Measurements from ENCODE around the gene PROSER2. TPM values are rescaled to one million over a fixed set of nuclear protein-coding genes. Genes with fewer than 3 reads are reported as not detected.

The PROSER2 gene
- total and polyA plus RNA-seq, 2 donors (not counting 1 experiment from before 2014, with no cell fraction given): 0.07 TPM; not detected in 1

GRCh38 chr10:11824825-11825224 is 1.7 kb downstream of the PROSER2 start:
- Histone ChIP-seq H3K79me2 (ENCODE audit: control insufficient read depth, insufficient read depth, low read length) (no peaks in the 10 kb centered on the region), H2AFZ (ENCODE audit: insufficient read depth, low read depth, low read length, poor library complexity, severe bottlenecking) (no peak overlapping the region), H3K4me1 (ENCODE audit: control insufficient read depth in 2 of 2, insufficient read depth in 2 of 2, low read length in 2 of 2) (peaks cover 4 to 7% of the 10 kb centered on the region in 2 donors), H3K4me2 (replicated peaks; ENCODE audit: low read depth, low read length, poor library complexity, severe bottlenecking) (no peak overlapping the region), H3K9ac (ENCODE audit: low read length) (no peak overlapping the region), H3K36me3 (replicated peaks in 1 of 2; ENCODE audit: control extremely low read depth in 1 of 2, control insufficient read depth in 1 of 2, extremely low read depth in 1 of 2, insufficient read depth in 2 of 2, low read length in 1 of 2) (no peaks in the 10 kb centered on the region), H3K27ac (ENCODE audit: low read length in 2 of 2) (no peak overlapping the region), H3K4me3 (ENCODE audit: control extremely low read depth in 1 of 5, extremely low read depth in 1 of 5, insufficient read depth in 1 of 5, low read depth in 2 of 5, low read length in 4 of 5) (no peak overlapping the region), H4K20me1 (ENCODE audit: control insufficient read depth, insufficient read depth, low read length, poor library complexity, severe bottlenecking) (no peaks in the 10 kb centered on the region), H3K9me3 (ENCODE audit: control extremely low read depth in 1 of 3, control insufficient read depth in 2 of 3, insufficient read depth in 1 of 3, low read length in 2 of 3) (no peaks in the 10 kb centered on the region), H3K27me3 (replicated peaks in 1 of 4; ENCODE audit: control extremely low read depth in 1 of 4, control insufficient read depth in 3 of 4, insufficient read depth in 4 of 4, low read length in 3 of 4) (peaks cover 0 to 15% (median 9%) of the 10 kb centered on the region in 4 experiments)
- no peak for TF ChIP-seq EZH2 (IDR thresholded peaks at IDR 0.05; ENCODE audit: borderline replicate concordance, insufficient read depth, low read depth, low read length, poor library complexity, severe bottlenecking)
- no peak for TF ChIP-seq CTCF (IDR thresholded peaks at IDR 0.05)
- H3K4me1 Mint-ChIP-seq: peaks cover 4% of the 10 kb centered on the region
- H3K27me3 Mint-ChIP-seq: peaks cover 39% of the 10 kb centered on the region
- DNase-seq (no peak), ATAC-seq (ENCODE audit: low read depth) (no peak)
- no peak overlapping the region for H3K27ac Mint-ChIP-seq
- ChIA-PET POLR2A (no interaction called here), CTCF (no interaction called here)
- no peak overlapping the region for H3K4me3 Mint-ChIP-seq
- 98% methylated on average over 5 of the region's 11 CpGs for WGBS (ENCODE audit: insufficient coverage)
- H3K9me3 Mint-ChIP-seq (ENCODE audit: insufficient read depth): no peaks in the 10 kb centered on the region
- intact Hi-C loops (cut with micrococcal nuclease): no loop called here

- Histone ChIP-seq H3K4me1 (ENCODE audit: control insufficient read depth in 2 of 2, insufficient read depth in 2 of 2, low read length in 2 of 2) (peaks cover 4 to 7% of the 10 kb centered on the region in 2 donors), H3K79me2 (ENCODE audit: control insufficient read depth, insufficient read depth, low read length) (no peaks in the 10 kb centered on the region), H3K4me2 (replicated peaks; ENCODE audit: low read depth, low read length, poor library complexity, severe bottlenecking) (no peak overlapping the region), H3K9me3 (ENCODE audit: control extremely low read depth in 1 of 3, control insufficient read depth in 2 of 3, insufficient read depth in 1 of 3, low read length in 2 of 3) (no peaks in the 10 kb centered on the region), H4K20me1 (ENCODE audit: control insufficient read depth, insufficient read depth, low read length, poor library complexity, severe bottlenecking) (no peaks in the 10 kb centered on the region), H3K9ac (ENCODE audit: low read length) (no peak overlapping the region), H2AFZ (ENCODE audit: insufficient read depth, low read depth, low read length, poor library complexity, severe bottlenecking) (no peak overlapping the region), H3K36me3 (replicated peaks in 1 of 2; ENCODE audit: control extremely low read depth in 1 of 2, control insufficient read depth in 1 of 2, extremely low read depth in 1 of 2, insufficient read depth in 2 of 2, low read length in 1 of 2) (no peaks in the 10 kb centered on the region), H3K27ac (ENCODE audit: low read length in 2 of 2) (no peak overlapping the region), H3K4me3 (ENCODE audit: control extremely low read depth in 1 of 5, extremely low read depth in 1 of 5, insufficient read depth in 1 of 5, low read depth in 2 of 5, low read length in 4 of 5) (no peak overlapping the region), H3K27me3 (replicated peaks in 1 of 4; ENCODE audit: control extremely low read depth in 1 of 4, control insufficient read depth in 3 of 4, insufficient read depth in 4 of 4, low read length in 3 of 4) (peaks cover 0 to 15% (median 9%) of the 10 kb centered on the region in 4 experiments)
- Mint-ChIP-seq H3K4me3 (no peak overlapping the region), H3K27me3 (peaks cover 41% of the 10 kb centered on the region), H3K9me3 (ENCODE audit: insufficient read depth) (no peaks in the 10 kb centered on the region), H3K4me1 (peaks cover 4% of the 10 kb centered on the region), H3K27ac (no peak overlapping the region)
- intact Hi-C loops (cut with micrococcal nuclease): no loop called here
- DNase-seq: no peak
- CTCF ChIA-PET: no interaction called here
- TF ChIP-seq CTCF (IDR thresholded peaks at IDR 0.05) (no peak), EZH2 (IDR thresholded peaks at IDR 0.05; ENCODE audit: borderline replicate concordance, insufficient read depth, low read depth, low read length, poor library complexity, severe bottlenecking) (no peak)
- no peak for ATAC-seq (ENCODE audit: low read depth)
- POLR2A ChIA-PET: no interaction called here
- WGBS (ENCODE audit: insufficient coverage): 100% methylated on average over 4 of the region's 19 CpGs
Measured at GRCh38 chr10:11825796-11826414, 2.7 kb downstream of the PROSER2 start.
